ENCODE measurements around the gene SIRPG.
"Not testable (repeated sequence)": the region's sequence is repeated elsewhere in the genome, so short reads cannot be mapped to it uniquely, and the experiment has no call there.

The SIRPG gene

DNA sequence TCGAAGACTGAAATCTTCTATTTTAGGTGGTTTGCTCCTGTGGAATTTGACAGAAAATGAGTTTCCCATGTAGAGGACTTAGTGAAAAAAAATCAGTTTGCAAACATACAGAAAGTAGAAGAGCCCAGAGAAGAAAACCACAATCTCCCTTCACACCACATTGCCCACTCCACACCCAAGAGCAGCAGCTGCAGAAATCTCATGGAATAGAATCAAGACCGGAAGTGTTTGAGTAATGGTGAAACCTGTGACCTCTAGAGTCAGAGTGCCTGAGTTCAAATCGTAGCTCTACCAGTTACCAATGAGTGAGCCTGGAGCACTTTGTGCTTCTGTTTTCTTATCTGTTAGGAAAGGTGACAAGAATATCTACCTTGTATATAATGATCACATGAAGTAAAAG lies 4.6 kb downstream of the SIRPG start:
- TF ChIP-seq TAF1 (IDR thresholded peaks at IDR 0.05; ENCODE audit: borderline replicate concordance, low read depth, low read length) = no peak
- no peak for TF ChIP-seq POLR2A (IDR thresholded peaks at IDR 0.05; ENCODE audit: low read depth, low read length)
- TF ChIP-seq POLR2AphosphoS5 (IDR thresholded peaks at IDR 0.05; ENCODE audit: low read depth, low read length) = no peak
- no peak for FAIRE-seq
- DNase-seq (ENCODE audit: insufficient read length) = no peak

DNA sequence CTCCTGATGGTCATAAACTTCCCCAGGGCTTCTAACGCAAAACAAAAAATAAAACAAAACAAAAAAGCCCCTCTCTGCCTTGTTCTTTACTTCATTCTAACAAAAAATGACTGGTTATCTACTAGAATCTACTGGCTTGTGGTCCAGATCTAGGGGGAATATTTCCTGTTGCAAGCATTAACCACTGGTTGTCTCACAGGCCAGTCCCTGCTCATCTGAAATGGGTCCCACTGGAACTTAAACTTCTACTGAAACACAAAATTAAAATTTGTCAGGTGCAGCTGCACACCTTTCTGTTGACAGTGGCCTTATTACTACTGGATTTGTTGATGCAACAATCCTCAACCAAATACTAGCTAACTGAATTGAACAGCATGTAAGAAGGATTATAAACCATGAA lies 5.5 kb downstream of the SIRPG start:
- FAIRE-seq = no peak
- no peak for DNase-seq (ENCODE audit: insufficient read length)
- TF ChIP-seq TAF1 (IDR thresholded peaks at IDR 0.05; ENCODE audit: borderline replicate concordance, low read depth, low read length) (no peak), POLR2AphosphoS5 (IDR thresholded peaks at IDR 0.05; ENCODE audit: low read depth, low read length) (no peak), POLR2A (IDR thresholded peaks at IDR 0.05; ENCODE audit: low read depth, low read length) (no peak)

DNA sequence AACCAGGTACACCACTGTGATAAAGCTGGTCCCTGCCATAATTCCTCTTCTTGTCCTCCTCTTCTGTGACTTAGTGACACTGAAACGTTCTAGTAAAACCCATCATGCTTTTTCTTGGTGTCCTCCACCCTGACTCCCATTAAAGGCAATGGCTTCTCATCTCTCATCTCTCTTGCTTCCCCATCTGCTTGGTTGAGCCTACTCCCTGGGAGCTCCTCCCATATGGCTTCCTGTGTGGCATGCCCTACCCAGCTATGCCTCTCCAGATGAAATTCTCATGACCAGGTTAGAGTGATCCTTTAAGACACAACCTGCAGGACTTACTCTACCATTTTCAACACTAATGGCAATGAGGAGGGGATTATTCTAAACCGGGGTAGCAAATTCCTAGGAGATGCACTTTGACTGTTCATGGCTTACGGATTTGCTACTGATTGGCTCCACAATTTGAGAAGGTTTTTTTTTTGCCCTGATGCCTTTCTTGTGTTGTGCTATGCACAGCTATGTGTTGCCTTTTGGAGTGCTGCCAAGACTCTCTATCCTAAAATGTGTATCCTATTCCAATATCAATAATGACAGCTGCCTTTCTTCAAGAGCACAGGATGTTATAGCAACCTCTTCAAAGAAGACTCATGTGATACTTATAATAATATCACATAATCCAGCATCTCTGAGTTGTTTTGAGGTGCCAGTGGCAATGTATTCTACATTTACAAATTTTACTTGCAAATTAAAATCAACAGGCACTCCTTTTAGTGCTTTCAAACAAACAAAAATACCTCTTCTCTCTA lies 6.1 kb downstream of the SIRPG start:
- DNase-seq (ENCODE audit: insufficient read length) (no peak), FAIRE-seq (no peak)
- TF ChIP-seq TAF1 (IDR thresholded peaks at IDR 0.05; ENCODE audit: borderline replicate concordance, low read depth, low read length) (no peak), POLR2AphosphoS5 (IDR thresholded peaks at IDR 0.05; ENCODE audit: low read depth, low read length) (no peak), POLR2A (IDR thresholded peaks at IDR 0.05; ENCODE audit: low read depth, low read length) (no peak)

GRCh38 chr20:1648101-1648500 lies 9.5 kb downstream of the SIRPG start:
- no peak for FAIRE-seq
- no peak for DNase-seq (ENCODE audit: insufficient read length)
- TF ChIP-seq POLR2A (IDR thresholded peaks at IDR 0.05; ENCODE audit: low read depth, low read length) (no peak), POLR2AphosphoS5 (IDR thresholded peaks at IDR 0.05; ENCODE audit: low read depth, low read length) (no peak), TAF1 (IDR thresholded peaks at IDR 0.05; ENCODE audit: borderline replicate concordance, low read depth, low read length) (no peak)

GRCh38 chr20:1646975-1647431 lies 10.6 kb downstream of the SIRPG start:
- TF ChIP-seq POLR2A (IDR thresholded peaks at IDR 0.05; ENCODE audit: low read depth, low read length) (no peak), TAF1 (IDR thresholded peaks at IDR 0.05; ENCODE audit: borderline replicate concordance, low read depth, low read length) (no peak), POLR2AphosphoS5 (IDR thresholded peaks at IDR 0.05; ENCODE audit: low read depth, low read length) (no peak)
- FAIRE-seq = no peak

DNA sequence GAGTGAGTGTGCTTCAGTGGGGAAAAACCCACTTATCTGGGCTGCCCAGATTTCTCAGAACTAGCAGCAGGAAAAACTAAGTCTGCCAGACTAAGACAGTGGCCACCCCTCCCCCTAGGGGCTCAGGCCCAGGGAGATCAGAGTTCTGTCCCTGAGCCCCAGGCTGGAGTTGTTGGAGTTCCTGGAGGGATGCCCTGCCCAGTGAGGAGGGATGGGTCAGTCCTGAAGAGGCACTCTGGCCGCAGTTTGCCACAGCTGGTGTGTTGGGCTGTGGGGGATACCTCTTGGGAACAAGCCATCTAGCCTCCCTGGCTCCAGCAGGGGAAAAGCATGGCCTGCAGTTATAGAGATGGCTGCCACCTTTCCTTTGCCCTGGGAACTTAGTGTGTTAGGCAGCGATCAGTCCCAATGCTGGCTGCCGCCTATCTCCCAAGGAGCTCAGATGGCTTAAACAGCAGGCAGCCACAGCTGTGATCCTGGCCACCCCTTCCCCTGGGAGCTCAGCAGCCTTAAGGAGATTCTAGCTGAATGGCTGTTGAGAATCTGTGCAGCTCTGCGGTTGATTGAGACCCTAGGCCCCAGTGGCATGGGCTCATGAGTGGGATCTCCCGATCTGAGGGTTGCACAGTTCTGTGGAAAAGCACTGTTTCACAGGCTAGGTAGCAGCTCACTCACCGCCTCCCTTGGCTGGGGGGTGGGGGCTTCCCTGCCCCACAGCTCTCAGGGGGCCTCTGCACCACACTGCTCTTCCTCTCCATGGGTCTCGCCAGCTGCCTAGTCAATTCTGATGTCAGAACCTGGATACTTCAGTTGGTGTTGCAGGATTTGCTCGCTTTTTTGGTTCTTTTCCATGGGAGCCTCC lies 13.2 kb downstream of the SIRPG start:
- TF ChIP-seq TAF1 (IDR thresholded peaks at IDR 0.05; ENCODE audit: borderline replicate concordance, low read depth, low read length) = no peak
- no peak for TF ChIP-seq POLR2AphosphoS5 (IDR thresholded peaks at IDR 0.05; ENCODE audit: low read depth, low read length)
- TF ChIP-seq POLR2A (IDR thresholded peaks at IDR 0.05; ENCODE audit: low read depth, low read length) = no peak
- DNase-seq (ENCODE audit: insufficient read length) (no peak), FAIRE-seq (no peak)

More at GRCh38 chr20:1646975-1647431, 10.6 kb downstream of the SIRPG start:
- no peak for DNase-seq (ENCODE audit: insufficient read length)

GRCh38 chr20:1638643-1639042 lies 18.9 kb downstream of the SIRPG start:
- DNase-seq (ENCODE audit: insufficient read length); FAIRE-seq: not testable (repeated sequence)

GRCh38 chr20:1637755-1638154 lies 19.8 kb downstream of the SIRPG start:
- TF ChIP-seq POLR2A (IDR thresholded peaks at IDR 0.05; ENCODE audit: low read depth, low read length) = no peak
- TF ChIP-seq POLR2AphosphoS5 (IDR thresholded peaks at IDR 0.05; ENCODE audit: low read depth, low read length) = no peak
- TF ChIP-seq TAF1 (IDR thresholded peaks at IDR 0.05; ENCODE audit: borderline replicate concordance, low read depth, low read length) = no peak
- DNase-seq (ENCODE audit: insufficient read length) (no peak), FAIRE-seq (no peak)

DNA sequence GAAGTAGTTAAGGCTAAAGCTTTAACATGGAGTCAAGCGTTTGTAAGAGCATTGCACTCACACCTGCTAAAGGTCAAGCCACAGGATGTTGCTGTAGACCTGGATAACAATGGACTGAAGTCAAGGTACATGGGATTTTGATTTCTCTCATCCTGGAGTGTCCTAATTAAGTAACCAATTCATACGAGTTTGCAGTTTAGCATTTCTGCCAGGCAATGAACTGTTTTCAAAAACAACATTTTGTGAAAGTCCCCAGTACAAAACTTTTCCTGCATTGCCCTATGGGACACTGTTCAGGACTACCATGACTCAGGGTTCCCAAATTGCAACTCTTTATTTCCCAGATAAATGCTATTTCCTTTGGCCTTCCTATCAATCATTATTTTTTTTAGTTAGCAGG lies 20.4 kb downstream of the SIRPG start:
- no peak for FAIRE-seq
- TF ChIP-seq POLR2A (IDR thresholded peaks at IDR 0.05; ENCODE audit: low read depth, low read length) = no peak
- no peak for TF ChIP-seq POLR2AphosphoS5 (IDR thresholded peaks at IDR 0.05; ENCODE audit: low read depth, low read length)
- no peak for TF ChIP-seq TAF1 (IDR thresholded peaks at IDR 0.05; ENCODE audit: borderline replicate concordance, low read depth, low read length)
- no peak for DNase-seq (ENCODE audit: insufficient read length)

DNA sequence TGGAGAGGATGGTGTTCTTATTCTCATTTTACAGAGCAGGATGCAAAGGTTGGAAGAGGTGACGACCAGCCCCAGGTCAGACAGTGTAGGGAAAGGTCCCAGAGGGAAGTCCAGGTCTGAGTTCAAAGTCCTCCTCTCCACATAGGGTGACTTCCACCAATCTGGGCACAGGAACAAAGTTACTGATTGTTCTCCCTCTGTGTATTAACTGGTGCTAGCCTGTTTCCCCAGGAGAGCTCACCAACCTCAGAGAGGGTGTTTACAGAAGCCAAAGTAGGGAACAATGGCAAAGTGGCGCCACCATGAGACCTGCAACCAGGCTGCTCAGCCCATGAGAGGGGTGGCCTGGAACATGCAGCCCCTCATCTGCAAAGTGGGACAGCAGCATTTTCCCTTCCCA lies 21.0 kb downstream of the SIRPG start:
- DNase-seq (ENCODE audit: insufficient read length) = no peak
- FAIRE-seq = no peak

GRCh38 chr20:1635291-1635979 lies 22.1 kb downstream of the SIRPG start:
- no peak for FAIRE-seq
- TF ChIP-seq POLR2A (IDR thresholded peaks at IDR 0.05; ENCODE audit: low read depth, low read length) (no peak), POLR2AphosphoS5 (IDR thresholded peaks at IDR 0.05; ENCODE audit: low read depth, low read length) (no peak), TAF1 (IDR thresholded peaks at IDR 0.05; ENCODE audit: borderline replicate concordance, low read depth, low read length) (no peak)
- no peak for DNase-seq (ENCODE audit: insufficient read length)

More for the DNA sequence above, 21.0 kb downstream of the SIRPG start:
- TF ChIP-seq POLR2A (IDR thresholded peaks at IDR 0.05; ENCODE audit: low read depth, low read length) (no peak), POLR2AphosphoS5 (IDR thresholded peaks at IDR 0.05; ENCODE audit: low read depth, low read length) (no peak), TAF1 (IDR thresholded peaks at IDR 0.05; ENCODE audit: borderline replicate concordance, low read depth, low read length) (no peak)

Data from GM12892 (cell line).